H9 (cell line): ENCODE results near the gene AGAP3. TPM values are rescaled to one million over a fixed set of nuclear protein-coding genes. Genes with fewer than 3 reads are reported as not detected.

Experiments used
- DNase-seq: peaks from one replicate; pipeline ENCODE4 v3.0.0-alpha.2; 2017
- H2AFZ ChIP-seq: one replicate; pipeline ENCODE4 v1.6.1; 2013; ENCODE audit warnings: mild to moderate bottlenecking, low read length, control low read depth, moderate library complexity
- H2AK5ac ChIP-seq: 2 replicates; pipeline ENCODE4 v1.6.1; 2013; ENCODE audit warnings: low read length, control low read depth, mixed read lengths; ENCODE audit not compliant: insufficient read length
- H2BK120ac ChIP-seq: one replicate; pipeline ENCODE4 v1.6.1; 2013; ENCODE audit warnings: low read depth, mild to moderate bottlenecking, low read length, control low read depth, inconsistent platforms; ENCODE audit not compliant: poor library complexity, severe bottlenecking
- H2BK12ac ChIP-seq: 2 replicates; pipeline ENCODE4 v1.6.1; 2013; ENCODE audit warnings: low read length, control low read depth, mixed read lengths, low read depth; ENCODE audit not compliant: insufficient read length
- H2BK15ac ChIP-seq: 2 replicates; pipeline ENCODE4 v1.6.1; 2013; ENCODE audit warnings: low read depth, low read length, control low read depth
- H2BK20ac ChIP-seq: one replicate; pipeline ENCODE4 v1.6.1; 2013; ENCODE audit warnings: low read depth, mild to moderate bottlenecking, low read length, control low read depth, inconsistent platforms; ENCODE audit not compliant: poor library complexity, severe bottlenecking
- H2BK5ac ChIP-seq: 2 replicates; pipeline ENCODE4 v1.6.1; 2013; ENCODE audit warnings: low read length, control low read depth, mixed read lengths; ENCODE audit not compliant: insufficient read length
- H3K14ac ChIP-seq: 2 replicates; pipeline ENCODE4 v1.6.1; 2013; ENCODE audit warnings: low read length, control low read depth; ENCODE audit not compliant: insufficient read depth
- H3K18ac ChIP-seq: 2 replicates; pipeline ENCODE4 v1.6.1; 2013; ENCODE audit warnings: low read depth, mild to moderate bottlenecking, mixed read lengths, low read length, control low read depth; ENCODE audit not compliant: insufficient read length
- H3K23ac ChIP-seq: 2 replicates; pipeline ENCODE4 v1.6.1; 2013; ENCODE audit warnings: low read length, control low read depth, mixed read lengths, low read depth; ENCODE audit not compliant: insufficient read length
- H3K23me2 ChIP-seq: 2 replicates; pipeline ENCODE4 v1.6.1; 2013; ENCODE audit warnings: low read depth, mild to moderate bottlenecking, mixed read lengths, low read length, control low read depth; ENCODE audit not compliant: insufficient read length, poor library complexity, severe bottlenecking
- H3K27ac ChIP-seq: 2 replicates; pipeline ENCODE4 v1.5.1; 2013; ENCODE audit warnings: low read length, control low read depth, mixed read lengths, low read depth; ENCODE audit not compliant: insufficient read length
- H3K27me3 ChIP-seq: 2 replicates; pipeline ENCODE4 v1.6.1; 2013; ENCODE audit warnings: low read length, control low read depth, inconsistent platforms; ENCODE audit not compliant: insufficient read depth
- H3K4ac ChIP-seq: 2 replicates; pipeline ENCODE4 v1.6.1; 2013; ENCODE audit warnings: low read depth, mild to moderate bottlenecking, control low read depth, inconsistent platforms, low read length, moderate library complexity
- H3K4me1 ChIP-seq: 2 replicates; pipeline ENCODE4 v1.6.1; 2013; ENCODE audit warnings: low read length, control low read depth, inconsistent platforms; ENCODE audit not compliant: insufficient read depth
- H3K4me2 ChIP-seq: 2 replicates; pipeline ENCODE4 v1.6.1; 2013; ENCODE audit warnings: low read length, control low read depth, mixed read lengths; ENCODE audit not compliant: insufficient read length, insufficient read depth
- H3K56ac ChIP-seq: 2 replicates; pipeline ENCODE4 v1.6.1; 2013; ENCODE audit warnings: low read depth, mild to moderate bottlenecking, mixed read lengths, low read length, control low read depth; ENCODE audit not compliant: insufficient read length
- H3K79me1 ChIP-seq: 2 replicates; pipeline ENCODE4 v1.6.1; 2013; ENCODE audit warnings: low read depth, mild to moderate bottlenecking, moderate library complexity, low read length, control low read depth, inconsistent platforms; ENCODE audit not compliant: insufficient read depth, poor library complexity, severe bottlenecking
- H3K79me2 ChIP-seq: 2 replicates; pipeline ENCODE4 v1.6.1; 2013; ENCODE audit warnings: low read length, control low read depth, inconsistent platforms; ENCODE audit not compliant: insufficient read depth
- H3K9ac ChIP-seq: 2 replicates; pipeline ENCODE4 v1.6.1; 2013; ENCODE audit warnings: low read length, control low read depth, mixed read lengths; ENCODE audit not compliant: insufficient read length; ENCODE audit errors: extremely low read depth
- H3K9me3 ChIP-seq: one replicate; pipeline ENCODE4 v1.6.1; 2013; ENCODE audit warnings: low read depth, low read length, inconsistent platforms; ENCODE audit not compliant: control insufficient read depth
- H3T11ph ChIP-seq: one replicate; pipeline ENCODE4 v1.6.1; 2013; ENCODE audit warnings: mild to moderate bottlenecking, low read length, control low read depth, inconsistent platforms
- H4K20me1 ChIP-seq: one replicate; pipeline ENCODE4 v1.6.1; 2013; ENCODE audit not compliant: control insufficient read depth, insufficient read length, insufficient read depth
- H4K5ac ChIP-seq: 2 replicates; pipeline ENCODE4 v1.6.1; 2013; ENCODE audit warnings: low read depth, mild to moderate bottlenecking, mixed read lengths, low read length, control low read depth; ENCODE audit not compliant: insufficient read length
- H4K8ac ChIP-seq: replicated peaks from 2 replicates; pipeline ENCODE4 v1.6.1; 2013; ENCODE audit warnings: low read length, control low read depth, mixed read lengths, low read depth; ENCODE audit not compliant: insufficient read length
- H4K91ac ChIP-seq: 2 replicates; pipeline ENCODE4 v1.6.1; 2013; ENCODE audit warnings: low read depth, mild to moderate bottlenecking, moderate library complexity, mixed read lengths, low read length, control low read depth; ENCODE audit not compliant: insufficient read length
- H3K27ac Mint-ChIP-seq, 3 experiments: 2 replicates in 2 of 3; 3 replicates in 1 of 3; pipeline ENCODE4 v1.8.0; 2020 to 2021; ENCODE audit warnings: mixed read lengths in 3 of 3, mild to moderate bottlenecking in 1 of 3, moderate library complexity in 1 of 3
- H3K27me3 Mint-ChIP-seq: 2 replicates; pipeline ENCODE4 v1.8.0; 2021; ENCODE audit warnings: low read depth, mild to moderate bottlenecking, moderate library complexity, mixed read lengths
- H3K36me3 Mint-ChIP-seq, 3 experiments: 2 replicates in 2 of 3; 3 replicates in 1 of 3; pipeline ENCODE4 v1.8.0; 2020 to 2021; ENCODE audit warnings: low read depth in 3 of 3, mixed read lengths in 3 of 3; ENCODE audit not compliant: insufficient read depth in 1 of 3
- H3K4me1 Mint-ChIP-seq, 2 experiments: 2 replicates each; pipeline ENCODE4 v1.8.0; 2020; ENCODE audit warnings: mixed read lengths in 2 of 2
- H3K4me3 Mint-ChIP-seq, 2 experiments: 2 replicates in 1 of 2; 3 replicates in 1 of 2; pipeline ENCODE4 v1.8.0; 2020 to 2021; ENCODE audit warnings: mild to moderate bottlenecking in 2 of 2, mixed read lengths in 2 of 2, moderate library complexity in 1 of 2
- H3K9me3 Mint-ChIP-seq, 2 experiments: 2 replicates in 1 of 2; 3 replicates in 1 of 2; pipeline ENCODE4 v1.8.0; 2020; ENCODE audit warnings: mild to moderate bottlenecking in 2 of 2, mixed read lengths in 2 of 2, moderate library complexity in 1 of 2
- CTCF ChIP-seq: fragments of 200-600 bp; sonication (generic); conservative IDR thresholded peaks from 3 replicates; pipeline ENCODE4 v1.8.0; 2021; ENCODE audit warnings: antibody characterized with exemption, mild to moderate bottlenecking
- WGBS: extraction: QIAGEN DNeasy Blood & Tissue Kit; methylation state at CpG from one replicate; pipeline ENCODE4 v1.1.7; 2013; ENCODE audit warnings: missing lambda C conversion rate, low lambda C conversion rate, mixed read lengths; ENCODE audit not compliant: insufficient read length; ENCODE audit errors: extremely low coverage; 5-methylcytosine and 5-hydroxymethylcytosine counted together
- total RNA-seq: library from RNA; stranded (reverse); gene quantifications from 2 replicates; pipeline ENCODE4 v1.2.1, GENCODE V29; 2021

AGAP3 gene
- total RNA-seq, 1 experiment from 2014 or later, result 97.7 TPM

GRCh38 chr7:151135866-151136843, 49.9 kb downstream of the AGAP3 start:
- no peaks in the 10 kb centered on the region; the same call in 1 of the 2 replicates for H3K4me1 ChIP-seq
- no peak overlapping the region for H3T11ph ChIP-seq
- H4K91ac ChIP-seq, result no peak overlapping the region
- DNase-seq, result no peak
- H3K9me3 ChIP-seq, result no peaks in the 10 kb centered on the region
- H2AFZ ChIP-seq, result no peak overlapping the region
- H3K27me3 ChIP-seq, result no peaks in the 10 kb centered on the region
- no peak overlapping the region for H3K4me2 ChIP-seq
- H4K20me1 ChIP-seq, result no peaks in the 10 kb centered on the region
- no peak overlapping the region for H3K18ac ChIP-seq
- H3K4me3 Mint-ChIP-seq, result no peak overlapping the region; a peak in 1 of 5 replicates
- H2BK15ac ChIP-seq, result no peak overlapping the region
- no peaks in the 10 kb centered on the region for H3K23me2 ChIP-seq
- H4K8ac ChIP-seq, result no peak overlapping the region
- no peaks in the 10 kb centered on the region for H3K79me2 ChIP-seq
- no peak overlapping the region for H2BK5ac ChIP-seq
- H3K27ac ChIP-seq, result no peak overlapping the region
- H3K4ac ChIP-seq, result no peak overlapping the region
- H3K36me3 Mint-ChIP-seq, result peaks cover 10 to 52% (median 17%) of the 10 kb centered on the region in 3 experiments; a peak in 6 of 7 replicates
- no peak overlapping the region for H4K5ac ChIP-seq
- H2BK20ac ChIP-seq, result no peak overlapping the region
- H3K23ac ChIP-seq, result no peak overlapping the region
- TF ChIP-seq CTCF, result no peak
- H3K4me1 Mint-ChIP-seq, result peaks cover 16 to 26% of the 10 kb centered on the region in 2 experiments
- H2BK12ac ChIP-seq, result no peak overlapping the region
- no CpG with 5 or more reads among the region's 33 CpGs for WGBS
- no peak overlapping the region for H2AK5ac ChIP-seq
- H3K14ac ChIP-seq, result no peak overlapping the region
- no peaks in the 10 kb centered on the region; a peak in 2 of 5 replicates for H3K9me3 Mint-ChIP-seq
- H3K79me1 ChIP-seq, result no peaks in the 10 kb centered on the region
- peak overlapping the region in 1 of 3 experiments; percentile 84; a peak in 1 of 7 replicates for H3K27ac Mint-ChIP-seq
- H3K56ac ChIP-seq, result no peak overlapping the region
- H3K27me3 Mint-ChIP-seq, result no peaks in the 10 kb centered on the region; the same call in 1 of the 2 replicates
- H2BK120ac ChIP-seq, result no peak overlapping the region
- no peak overlapping the region for H3K9ac ChIP-seq
